GM12878 (cell line): Measurements from ENCODE around the gene FAM167B. TPM values are rescaled to one million over a fixed set of nuclear protein-coding genes. Genes with fewer than 3 reads are reported as not detected.

Experiments
- MAX ChIP-seq: IDR thresholded peaks from 2 replicates; pipeline ENCODE4 v1.6.1; 2012; ENCODE audit warnings: low read depth, low read length, improper control_type of control experiment
- NKRF ChIP-seq: fragments of 450-650 bp; conservative IDR thresholded peaks from 2 replicates; pipeline ENCODE4 v1.6.1; 2017; ENCODE audit warnings: mild to moderate bottlenecking, moderate library complexity
- SP1 ChIP-seq: IDR thresholded peaks from one replicate; pipeline ENCODE4 v1.6.1; 2011; ENCODE audit warnings: low read depth, low read length
- SREBF1 ChIP-seq: IDR thresholded peaks from 2 replicates; pipeline ENCODE4 v1.6.1; 2012; ENCODE audit warnings: mild to moderate bottlenecking, low read length
- USF2 ChIP-seq: IDR thresholded peaks from 2 replicates; pipeline ENCODE4 v1.6.1; 2011; ENCODE audit warnings: low read depth, low read length, improper control_type of control experiment, borderline replicate concordance
- ZBTB33 ChIP-seq: fragments of 450-650 bp; IDR thresholded peaks from 2 replicates; pipeline ENCODE4 v1.6.1; 2017; ENCODE audit warnings: mild to moderate bottlenecking
- polyA plus RNA-seq, 11 experiments: library from polyadenylated mRNA; depleted of rRNA in 4 of 11; unstranded in 6 of 11; stranded (reverse) in 5 of 11; fragments of >200 nt; fragmentation: Nextera tagmentation in 4 of 11; fragmentation: Illumina TruSeq in 1 of 11; extraction: Ambion mirVana in 4 of 11; extraction: Trizol in 1 of 11; gene quantifications; 1 replicate in 1 of 11; 2 replicates in 10 of 11; pipeline versions ENCODE4 v1.2.1 to v1.2.3, GENCODE V29; 2011 to 2016; ENCODE audit warnings: inconsistent platforms in 2 of 11, missing spikeins in 2 of 11, low read depth in 1 of 11
- total RNA-seq, 4 experiments: library from RNA; depleted of rRNA in 3 of 4; stranded (reverse); fragments of >200 nt in 3 of 4; fragmentation: Illumina TruSeq in 1 of 4; extraction: Trizol in 1 of 4; gene quantifications; 2 replicates each; pipeline versions ENCODE4 v1.2.1 to v1.2.3, GENCODE V29; 2013 to 2021

Gene FAM167B
- total and polyA plus RNA-seq, 10 of the 15 experiments (the other 5 are each of a cell fraction or from before 2014, with no cell fraction given), result 0.07 to 1.2 (median 0.36) TPM; not detected in 2

- TF ChIP-seq ZBTB33 (no peak), MAX (peak; percentile 64; the same call in 1 of the 2 replicates), NKRF (peak; percentile 88), SREBF1 (no peak), SP1 (peak; percentile 47), USF2 (no peak)
Observed at GRCh38 chr1:32221980-32222755, 24.9 kb upstream of the FAM167B start, which contains the start of the genes EIF3I and TMEM234 (continued).
